Uterus (tissue), 4 donors: ENCODE measurements around the gene RNF183. TPM values are rescaled to one million over a fixed set of nuclear protein-coding genes. Genes with fewer than 3 reads are reported as not detected.
A peak's percentile ranks its signal among the peaks of the same experiment; 100 is the strongest.

Experiments used
- DNase-seq, 2 donors: peaks; one replicate each; pipeline ENCODE4 v3.0.0-alpha.2; 2019 to 2020
- H3K27ac ChIP-seq, 2 donors: fragments of 200-600 bp; sonication (generic); 1 replicate in 1 of 2; 2 replicates in 1 of 2; pipeline ENCODE4 v1.5.1; 2016 to 2018
- H3K27me3 ChIP-seq, 2 donors: fragments of 200-600 bp; sonication (generic); one replicate each; pipeline ENCODE4 v1.5.1; 2018 to 2019; ENCODE audit warnings: control low read depth in 1 of 2
- H3K36me3 ChIP-seq, 2 donors: fragments of 200-600 bp; sonication (generic); one replicate each; pipeline ENCODE4 v1.5.1; 2019; ENCODE audit warnings: control low read depth in 1 of 2
- H3K4me1 ChIP-seq, 2 donors: fragments of 200-600 bp; sonication (generic); one replicate each; pipeline ENCODE4 v1.5.1; 2018 to 2019; ENCODE audit warnings: control low read depth in 1 of 2
- H3K4me3 ChIP-seq, 2 donors: fragments of 200-600 bp; sonication (generic); 1 replicate in 1 of 2; 2 replicates in 1 of 2; pipeline ENCODE4 v1.5.1; 2018 to 2019; ENCODE audit warnings: mild to moderate bottlenecking in 1 of 2
- H3K9me3 ChIP-seq, 2 donors: fragments of 200-600 bp; sonication (generic); one replicate each; pipeline ENCODE4 v1.5.1; 2019; ENCODE audit warnings: control low read depth in 1 of 2
- CTCF ChIP-seq, 4 experiments: fragments of 200-600 bp in 2 of 4; fragments of 450-650 bp in 2 of 4; sonication (generic) in 2 of 4; IDR thresholded peaks; one replicate each; pipeline ENCODE4 v1.5.1; 2016 to 2019; ENCODE audit warnings: antibody characterized with exemption in 4 of 4, mild to moderate bottlenecking in 2 of 4, moderate library complexity in 1 of 4
- POLR2A ChIP-seq, 2 donors: fragments of 450-650 bp; IDR thresholded peaks; one replicate each; pipeline ENCODE4 v1.6.1; 2016; ENCODE audit warnings: antibody characterized with exemption in 2 of 2, mild to moderate bottlenecking in 1 of 2, moderate library complexity in 1 of 2
- intact Hi-C: fragments of 100-400 bp; cut with DNase I; formaldehyde crosslinking; loops from one replicate; pipeline ENCODE4 v1.15.1; 2023; ENCODE audit warnings: low total_unique reads
- total RNA-seq, 4 donors: library from RNA; depleted of rRNA in 3 of 4; stranded (reverse); fragments of >200 nt in 3 of 4; gene quantifications; one replicate each; pipeline versions ENCODE4 v1.1.0 to v1.2.4, GENCODE V29; 2014 to 2023
- donor health status: DM: yes; HTN: yes; CAD: no.

RNF183 gene
- total RNA-seq, 4 donors from 2014 or later, result 0.35 to 0.82 TPM; not detected in 2

- Histone ChIP-seq H3K27ac (no peak overlapping the region), H3K9me3 (no peaks in the 10 kb centered on the region), H3K36me3 (no peaks in the 10 kb centered on the region), H3K4me1 (no peaks in the 10 kb centered on the region), H3K4me3 (no peak overlapping the region), H3K27me3 (no peaks in the 10 kb centered on the region)
- no peak for TF ChIP-seq CTCF (IDR thresholded peaks at IDR 0.05)
- TF ChIP-seq POLR2A (IDR thresholded peaks at IDR 0.05), result no peak
- intact Hi-C loops, result no loop called here
- DNase-seq, result no peak
Observed at GRCh38 chr9:113310538-113310937, 7.4 kb upstream of the RNF183 start.

GRCh38 chr9:113309204-113309813 is 6.1 kb upstream of the RNF183 start:
- Histone ChIP-seq H3K36me3 (no peaks in the 10 kb centered on the region), H3K9me3 (no peaks in the 10 kb centered on the region), H3K4me3 (no peak overlapping the region), H3K27me3 (no peaks in the 10 kb centered on the region), H3K4me1 (no peaks in the 10 kb centered on the region), H3K27ac (no peak overlapping the region)
- no peak for DNase-seq
- TF ChIP-seq POLR2A (IDR thresholded peaks at IDR 0.05) (no peak), CTCF (IDR thresholded peaks at IDR 0.05) (peak in 3 of 4 experiments; percentile 24 to 37 (median 25))
- intact Hi-C loops, result no loop called here

- Histone ChIP-seq H3K27ac (no peak overlapping the region), H3K9me3 (no peaks in the 10 kb centered on the region), H3K36me3 (no peaks in the 10 kb centered on the region), H3K4me3 (no peak overlapping the region), H3K4me1 (no peaks in the 10 kb centered on the region), H3K27me3 (no peaks in the 10 kb centered on the region)
- intact Hi-C loops, result no loop called here
- DNase-seq, result no peak
- no peak for TF ChIP-seq CTCF (IDR thresholded peaks at IDR 0.05)
- TF ChIP-seq POLR2A (IDR thresholded peaks at IDR 0.05), result no peak
Observed at GRCh38 chr9:113307396-113307975, 4.3 kb upstream of the RNF183 start.

- intact Hi-C loops, result no loop called here
- Histone ChIP-seq H3K4me3 (no peak overlapping the region), H3K9me3 (no peaks in the 10 kb centered on the region), H3K36me3 (no peaks in the 10 kb centered on the region), H3K27ac (no peak overlapping the region), H3K4me1 (no peaks in the 10 kb centered on the region), H3K27me3 (no peaks in the 10 kb centered on the region)
- DNase-seq, result no peak
- no peak for TF ChIP-seq POLR2A (IDR thresholded peaks at IDR 0.05)
- TF ChIP-seq CTCF (IDR thresholded peaks at IDR 0.05), result no peak
Observed at GRCh38 chr9:113306566-113306965, 3.4 kb upstream of the RNF183 start.

GRCh38 chr9:113301548-113301947 is 1.6 kb downstream of the RNF183 start:
- no peaks in the 10 kb centered on the region for H3K36me3 ChIP-seq
- DNase-seq, result no peak
- TF ChIP-seq CTCF (IDR thresholded peaks at IDR 0.05), result no peak
- TF ChIP-seq POLR2A (IDR thresholded peaks at IDR 0.05), result no peak
- no peak overlapping the region for H3K27ac ChIP-seq
- H3K4me3 ChIP-seq, result no peak overlapping the region
- no peaks in the 10 kb centered on the region for H3K27me3 ChIP-seq
- intact Hi-C loops, result no loop called here
- no peaks in the 10 kb centered on the region for H3K9me3 ChIP-seq
- H3K4me1 ChIP-seq, result no peaks in the 10 kb centered on the region
